Thyroid gland (tissue), 4 donors: Measurements from ENCODE around the gene ACKR3.

Experiments used
- POLR2A ChIP-seq, 2 donors: fragments of 450-650 bp; IDR thresholded peaks; one replicate each; pipeline ENCODE4 v1.6.1; 2017; ENCODE audit warnings: antibody characterized with exemption in 2 of 2, mild to moderate bottlenecking in 2 of 2, moderate library complexity in 1 of 2
- TF ChIP-seq, protein P1 (sequence below), 6 experiments: fragments of 200-600 bp in 3 of 6; fragments of 450-650 bp in 3 of 6; sonication (generic) in 3 of 6; IDR thresholded peaks; one replicate each; pipeline ENCODE4 v1.5.1; 2016 to 2019; ENCODE audit warnings: antibody characterized with exemption in 6 of 6, mild to moderate bottlenecking in 2 of 6, inconsistent platforms in 1 of 6, moderate library complexity in 1 of 6

DNA sequence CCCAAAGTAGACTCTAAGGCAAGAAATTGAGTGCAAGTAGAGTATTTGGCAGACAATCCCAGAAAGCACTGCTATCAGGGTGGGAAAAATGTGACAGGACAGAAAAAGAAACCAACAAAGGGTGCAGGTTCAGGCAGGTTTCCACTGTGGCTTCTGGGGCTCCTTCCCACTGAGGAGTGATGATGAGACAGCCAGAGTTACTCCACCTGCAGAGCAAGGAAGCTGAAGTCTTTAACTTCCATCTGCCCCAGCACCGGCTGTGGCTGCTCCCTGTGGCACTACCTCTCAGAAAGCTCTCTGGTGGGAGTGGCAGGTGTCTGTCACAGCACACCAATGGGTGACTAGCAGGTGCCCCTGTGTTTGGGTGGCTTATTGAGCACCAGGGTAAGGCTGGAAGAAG, 37.6 kb upstream of the ACKR3 start:
- TF ChIP-seq, protein P1, sequence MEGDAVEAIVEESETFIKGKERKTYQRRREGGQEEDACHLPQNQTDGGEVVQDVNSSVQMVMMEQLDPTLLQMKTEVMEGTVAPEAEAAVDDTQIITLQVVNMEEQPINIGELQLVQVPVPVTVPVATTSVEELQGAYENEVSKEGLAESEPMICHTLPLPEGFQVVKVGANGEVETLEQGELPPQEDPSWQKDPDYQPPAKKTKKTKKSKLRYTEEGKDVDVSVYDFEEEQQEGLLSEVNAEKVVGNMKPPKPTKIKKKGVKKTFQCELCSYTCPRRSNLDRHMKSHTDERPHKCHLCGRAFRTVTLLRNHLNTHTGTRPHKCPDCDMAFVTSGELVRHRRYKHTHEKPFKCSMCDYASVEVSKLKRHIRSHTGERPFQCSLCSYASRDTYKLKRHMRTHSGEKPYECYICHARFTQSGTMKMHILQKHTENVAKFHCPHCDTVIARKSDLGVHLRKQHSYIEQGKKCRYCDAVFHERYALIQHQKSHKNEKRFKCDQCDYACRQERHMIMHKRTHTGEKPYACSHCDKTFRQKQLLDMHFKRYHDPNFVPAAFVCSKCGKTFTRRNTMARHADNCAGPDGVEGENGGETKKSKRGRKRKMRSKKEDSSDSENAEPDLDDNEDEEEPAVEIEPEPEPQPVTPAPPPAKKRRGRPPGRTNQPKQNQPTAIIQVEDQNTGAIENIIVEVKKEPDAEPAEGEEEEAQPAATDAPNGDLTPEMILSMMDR (IDR thresholded peaks at IDR 0.05) = no peak
- TF ChIP-seq POLR2A (IDR thresholded peaks at IDR 0.05) = no peak
